WTC11 (cell line): ENCODE data around the gene GUCD1.

Experiments used
- FOXP1 ChIP-seq: sonication (generic); formaldehyde crosslinking; IDR thresholded peaks from 2 replicates; pipeline ENCODE4 v1.8.0; 2022; ENCODE audit warnings: missing genetic modification reagents, mild to moderate bottlenecking, moderate library complexity, borderline replicate concordance
- NR2C2 ChIP-seq: sonication (generic); formaldehyde crosslinking; IDR thresholded peaks from 2 replicates; pipeline ENCODE4 v1.8.0; 2022; ENCODE audit warnings: mild to moderate bottlenecking, missing genetic modification reagents
- TF ChIP-seq, protein P1 (sequence below): fragments of 200-600 bp; IDR thresholded peaks from 2 replicates; pipeline ENCODE4 v1.8.0; 2022; ENCODE audit warnings: antibody characterized with exemption
- TF ChIP-seq, protein P2 (sequence below): sonication (generic); formaldehyde crosslinking; conservative IDR thresholded peaks from 2 replicates; pipeline ENCODE4 v1.8.1; 2022; ENCODE audit warnings: mild to moderate bottlenecking, missing genetic modification reagents
- TF ChIP-seq, protein P3 (sequence below): fragments of 250-450 bp; sonication (Bioruptor Pico); IDR thresholded peaks from 2 replicates; pipeline ENCODE4 v1.8.0; 2021; ENCODE audit warnings: mild to moderate bottlenecking
- TF ChIP-seq, protein P4 (sequence below): sonication (generic); formaldehyde crosslinking; IDR thresholded peaks from 2 replicates; pipeline ENCODE4 v1.8.1; 2023; ENCODE audit warnings: mild to moderate bottlenecking, missing genetic modification reagents, moderate library complexity
- TF ChIP-seq, protein P5 (sequence below): sonication (generic); formaldehyde crosslinking; IDR thresholded peaks from 2 replicates; pipeline ENCODE4 v1.8.1; 2023; ENCODE audit warnings: mild to moderate bottlenecking, missing genetic modification reagents, borderline replicate concordance
- TF ChIP-seq, protein P6 (sequence below): sonication (generic); formaldehyde crosslinking; IDR thresholded peaks from 2 replicates; pipeline ENCODE4 v1.8.0; 2022; ENCODE audit warnings: mild to moderate bottlenecking, missing genetic modification reagents
- TF ChIP-seq, protein P7 (sequence below): sonication (generic); formaldehyde crosslinking; IDR thresholded peaks from 2 replicates; pipeline ENCODE4 v1.8.1; 2022; ENCODE audit warnings: mild to moderate bottlenecking, missing genetic modification reagents, moderate library complexity, borderline replicate concordance

DNA sequence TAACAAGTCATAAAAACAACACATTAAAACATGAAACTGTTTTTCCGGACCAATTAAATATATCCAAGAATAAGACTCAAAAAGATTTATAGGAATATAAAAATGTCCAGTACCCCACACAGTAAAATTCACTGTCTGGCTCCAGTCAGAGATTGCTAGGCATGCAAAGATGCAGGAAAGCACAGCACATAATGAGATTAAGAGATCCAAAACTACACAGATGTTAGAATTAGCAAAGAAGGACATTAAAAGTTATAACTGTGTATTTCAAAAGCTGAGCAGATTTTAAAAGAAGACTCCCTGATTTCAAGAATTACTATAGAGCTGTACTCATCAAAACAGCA lies 24.3 kb upstream of the GUCD1 start:
- TF ChIP-seq, protein P1, sequence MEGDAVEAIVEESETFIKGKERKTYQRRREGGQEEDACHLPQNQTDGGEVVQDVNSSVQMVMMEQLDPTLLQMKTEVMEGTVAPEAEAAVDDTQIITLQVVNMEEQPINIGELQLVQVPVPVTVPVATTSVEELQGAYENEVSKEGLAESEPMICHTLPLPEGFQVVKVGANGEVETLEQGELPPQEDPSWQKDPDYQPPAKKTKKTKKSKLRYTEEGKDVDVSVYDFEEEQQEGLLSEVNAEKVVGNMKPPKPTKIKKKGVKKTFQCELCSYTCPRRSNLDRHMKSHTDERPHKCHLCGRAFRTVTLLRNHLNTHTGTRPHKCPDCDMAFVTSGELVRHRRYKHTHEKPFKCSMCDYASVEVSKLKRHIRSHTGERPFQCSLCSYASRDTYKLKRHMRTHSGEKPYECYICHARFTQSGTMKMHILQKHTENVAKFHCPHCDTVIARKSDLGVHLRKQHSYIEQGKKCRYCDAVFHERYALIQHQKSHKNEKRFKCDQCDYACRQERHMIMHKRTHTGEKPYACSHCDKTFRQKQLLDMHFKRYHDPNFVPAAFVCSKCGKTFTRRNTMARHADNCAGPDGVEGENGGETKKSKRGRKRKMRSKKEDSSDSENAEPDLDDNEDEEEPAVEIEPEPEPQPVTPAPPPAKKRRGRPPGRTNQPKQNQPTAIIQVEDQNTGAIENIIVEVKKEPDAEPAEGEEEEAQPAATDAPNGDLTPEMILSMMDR: no peak
- TF ChIP-seq, protein P2, sequence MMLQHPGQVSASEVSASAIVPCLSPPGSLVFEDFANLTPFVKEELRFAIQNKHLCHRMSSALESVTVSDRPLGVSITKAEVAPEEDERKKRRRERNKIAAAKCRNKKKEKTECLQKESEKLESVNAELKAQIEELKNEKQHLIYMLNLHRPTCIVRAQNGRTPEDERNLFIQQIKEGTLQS (CRISPR knock-in tag): no peak
- TF ChIP-seq, protein P3, sequence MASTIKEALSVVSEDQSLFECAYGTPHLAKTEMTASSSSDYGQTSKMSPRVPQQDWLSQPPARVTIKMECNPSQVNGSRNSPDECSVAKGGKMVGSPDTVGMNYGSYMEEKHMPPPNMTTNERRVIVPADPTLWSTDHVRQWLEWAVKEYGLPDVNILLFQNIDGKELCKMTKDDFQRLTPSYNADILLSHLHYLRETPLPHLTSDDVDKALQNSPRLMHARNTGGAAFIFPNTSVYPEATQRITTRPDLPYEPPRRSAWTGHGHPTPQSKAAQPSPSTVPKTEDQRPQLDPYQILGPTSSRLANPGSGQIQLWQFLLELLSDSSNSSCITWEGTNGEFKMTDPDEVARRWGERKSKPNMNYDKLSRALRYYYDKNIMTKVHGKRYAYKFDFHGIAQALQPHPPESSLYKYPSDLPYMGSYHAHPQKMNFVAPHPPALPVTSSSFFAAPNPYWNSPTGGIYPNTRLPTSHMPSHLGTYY: no peak
- TF ChIP-seq, protein P4, sequence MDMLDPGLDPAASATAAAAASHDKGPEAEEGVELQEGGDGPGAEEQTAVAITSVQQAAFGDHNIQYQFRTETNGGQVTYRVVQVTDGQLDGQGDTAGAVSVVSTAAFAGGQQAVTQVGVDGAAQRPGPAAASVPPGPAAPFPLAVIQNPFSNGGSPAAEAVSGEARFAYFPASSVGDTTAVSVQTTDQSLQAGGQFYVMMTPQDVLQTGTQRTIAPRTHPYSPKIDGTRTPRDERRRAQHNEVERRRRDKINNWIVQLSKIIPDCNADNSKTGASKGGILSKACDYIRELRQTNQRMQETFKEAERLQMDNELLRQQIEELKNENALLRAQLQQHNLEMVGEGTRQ (CRISPR knock-in tag): no peak
- TF ChIP-seq, protein P5, sequence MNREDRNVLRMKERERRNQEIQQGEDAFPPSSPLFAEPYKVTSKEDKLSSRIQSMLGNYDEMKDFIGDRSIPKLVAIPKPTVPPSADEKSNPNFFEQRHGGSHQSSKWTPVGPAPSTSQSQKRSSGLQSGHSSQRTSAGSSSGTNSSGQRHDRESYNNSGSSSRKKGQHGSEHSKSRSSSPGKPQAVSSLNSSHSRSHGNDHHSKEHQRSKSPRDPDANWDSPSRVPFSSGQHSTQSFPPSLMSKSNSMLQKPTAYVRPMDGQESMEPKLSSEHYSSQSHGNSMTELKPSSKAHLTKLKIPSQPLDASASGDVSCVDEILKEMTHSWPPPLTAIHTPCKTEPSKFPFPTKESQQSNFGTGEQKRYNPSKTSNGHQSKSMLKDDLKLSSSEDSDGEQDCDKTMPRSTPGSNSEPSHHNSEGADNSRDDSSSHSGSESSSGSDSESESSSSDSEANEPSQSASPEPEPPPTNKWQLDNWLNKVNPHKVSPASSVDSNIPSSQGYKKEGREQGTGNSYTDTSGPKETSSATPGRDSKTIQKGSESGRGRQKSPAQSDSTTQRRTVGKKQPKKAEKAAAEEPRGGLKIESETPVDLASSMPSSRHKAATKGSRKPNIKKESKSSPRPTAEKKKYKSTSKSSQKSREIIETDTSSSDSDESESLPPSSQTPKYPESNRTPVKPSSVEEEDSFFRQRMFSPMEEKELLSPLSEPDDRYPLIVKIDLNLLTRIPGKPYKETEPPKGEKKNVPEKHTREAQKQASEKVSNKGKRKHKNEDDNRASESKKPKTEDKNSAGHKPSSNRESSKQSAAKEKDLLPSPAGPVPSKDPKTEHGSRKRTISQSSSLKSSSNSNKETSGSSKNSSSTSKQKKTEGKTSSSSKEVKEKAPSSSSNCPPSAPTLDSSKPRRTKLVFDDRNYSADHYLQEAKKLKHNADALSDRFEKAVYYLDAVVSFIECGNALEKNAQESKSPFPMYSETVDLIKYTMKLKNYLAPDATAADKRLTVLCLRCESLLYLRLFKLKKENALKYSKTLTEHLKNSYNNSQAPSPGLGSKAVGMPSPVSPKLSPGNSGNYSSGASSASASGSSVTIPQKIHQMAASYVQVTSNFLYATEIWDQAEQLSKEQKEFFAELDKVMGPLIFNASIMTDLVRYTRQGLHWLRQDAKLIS: no peak
- TF ChIP-seq, protein P6, sequence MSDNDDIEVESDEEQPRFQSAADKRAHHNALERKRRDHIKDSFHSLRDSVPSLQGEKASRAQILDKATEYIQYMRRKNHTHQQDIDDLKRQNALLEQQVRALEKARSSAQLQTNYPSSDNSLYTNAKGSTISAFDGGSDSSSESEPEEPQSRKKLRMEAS (CRISPR knock-in tag): no peak
- TF ChIP-seq FOXP1 (CRISPR knock-in tag): no peak
- TF ChIP-seq NR2C2 (CRISPR knock-in tag): no peak
- TF ChIP-seq, protein P7, sequence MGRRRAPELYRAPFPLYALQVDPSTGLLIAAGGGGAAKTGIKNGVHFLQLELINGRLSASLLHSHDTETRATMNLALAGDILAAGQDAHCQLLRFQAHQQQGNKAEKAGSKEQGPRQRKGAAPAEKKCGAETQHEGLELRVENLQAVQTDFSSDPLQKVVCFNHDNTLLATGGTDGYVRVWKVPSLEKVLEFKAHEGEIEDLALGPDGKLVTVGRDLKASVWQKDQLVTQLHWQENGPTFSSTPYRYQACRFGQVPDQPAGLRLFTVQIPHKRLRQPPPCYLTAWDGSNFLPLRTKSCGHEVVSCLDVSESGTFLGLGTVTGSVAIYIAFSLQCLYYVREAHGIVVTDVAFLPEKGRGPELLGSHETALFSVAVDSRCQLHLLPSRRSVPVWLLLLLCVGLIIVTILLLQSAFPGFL: no peak
